Smooth muscle cell (in vitro differentiated cells): ENCODE results near the gene GPR65. TPM values are rescaled to one million over a fixed set of nuclear protein-coding genes. Genes with fewer than 3 reads are reported as not detected.

Experiments used
- DNase-seq: peaks from one replicate; lab custom pipeline; 2025; ENCODE audit not compliant: unreplicated experiment; lab: John Stamatoyannopoulos, UW
- H2AFZ ChIP-seq: fragments of 200-600 bp; sonication (generic); 2 replicates; pipeline ENCODE4 v1.6.0; 2016; ENCODE audit warnings: antibody characterized with exemption, low read depth, mild to moderate bottlenecking
- H3F3A ChIP-seq: fragments of 200-600 bp; sonication (generic); 2 replicates; pipeline ENCODE4 v1.6.0; 2017; ENCODE audit warnings: antibody characterized with exemption, low read depth
- H3K27ac ChIP-seq: fragments of 200-600 bp; sonication (generic); 2 replicates; pipeline ENCODE4 v1.5.1; 2016; ENCODE audit warnings: low read depth, mild to moderate bottlenecking
- H3K27me3 ChIP-seq: fragments of 200-600 bp; sonication (generic); 2 replicates; pipeline ENCODE4 v1.6.1; 2016; ENCODE audit warnings: low read depth, mild to moderate bottlenecking
- H3K36me3 ChIP-seq: fragments of 200-600 bp; sonication (generic); 2 replicates; pipeline ENCODE4 v1.5.1; 2016; ENCODE audit warnings: low read depth
- H3K4me1 ChIP-seq: fragments of 200-600 bp; sonication (generic); 2 replicates; pipeline ENCODE4 v1.5.1; 2016; ENCODE audit warnings: low read depth
- H3K4me2 ChIP-seq: fragments of 200-600 bp; sonication (generic); 2 replicates; pipeline ENCODE4 v1.6.0; 2016; ENCODE audit warnings: mild to moderate bottlenecking
- H3K4me3 ChIP-seq: fragments of 200-600 bp; sonication (generic); 2 replicates; pipeline ENCODE4 v1.5.1; 2016; ENCODE audit warnings: mild to moderate bottlenecking
- H3K79me2 ChIP-seq: fragments of 200-600 bp; sonication (generic); 2 replicates; pipeline ENCODE4 v1.6.0; 2016; ENCODE audit warnings: low read depth, mild to moderate bottlenecking
- H3K9ac ChIP-seq: fragments of 200-600 bp; sonication (generic); 2 replicates; pipeline ENCODE4 v1.6.0; 2016; ENCODE audit warnings: low read depth
- H3K9me3 ChIP-seq: fragments of 200-600 bp; sonication (generic); replicated peaks from 2 replicates; pipeline ENCODE4 v1.5.1; 2016; ENCODE audit warnings: low read depth
- H4K20me1 ChIP-seq: fragments of 200-600 bp; sonication (generic); 2 replicates; pipeline ENCODE4 v1.6.0; 2016; ENCODE audit warnings: low read depth
- WGBS: methylation state at CpG from one replicate; pipeline ENCODE4 v1.1.7; 2016; ENCODE audit warnings: low lambda C conversion rate; 5-methylcytosine and 5-hydroxymethylcytosine counted together
- polyA plus RNA-seq: library from polyadenylated mRNA; unstranded; fragments of >200 nt; fragmentation: Nextera tagmentation; extraction: Ambion mirVana; gene quantifications from 2 replicates; pipeline ENCODE4 v1.2.1, GENCODE V29; 2016
- total RNA-seq: library from RNA; depleted of rRNA; stranded (reverse); fragments of >200 nt; gene quantifications from 2 replicates; pipeline ENCODE4 v1.2.3, GENCODE V29; 2014
- TF ChIP-seq, protein P1 (sequence below): fragments of 200-600 bp; sonication (generic); IDR thresholded peaks from 2 replicates; pipeline ENCODE4 v1.5.1; 2017; ENCODE audit warnings: borderline replicate concordance, mild to moderate bottlenecking, antibody characterized with exemption; ENCODE audit not compliant: insufficient read depth, poor library complexity, severe bottlenecking

Gene GPR65
- total and polyA plus RNA-seq, 2 experiments from 2014 or later, result 0.09 TPM; not detected in 1

DNA sequence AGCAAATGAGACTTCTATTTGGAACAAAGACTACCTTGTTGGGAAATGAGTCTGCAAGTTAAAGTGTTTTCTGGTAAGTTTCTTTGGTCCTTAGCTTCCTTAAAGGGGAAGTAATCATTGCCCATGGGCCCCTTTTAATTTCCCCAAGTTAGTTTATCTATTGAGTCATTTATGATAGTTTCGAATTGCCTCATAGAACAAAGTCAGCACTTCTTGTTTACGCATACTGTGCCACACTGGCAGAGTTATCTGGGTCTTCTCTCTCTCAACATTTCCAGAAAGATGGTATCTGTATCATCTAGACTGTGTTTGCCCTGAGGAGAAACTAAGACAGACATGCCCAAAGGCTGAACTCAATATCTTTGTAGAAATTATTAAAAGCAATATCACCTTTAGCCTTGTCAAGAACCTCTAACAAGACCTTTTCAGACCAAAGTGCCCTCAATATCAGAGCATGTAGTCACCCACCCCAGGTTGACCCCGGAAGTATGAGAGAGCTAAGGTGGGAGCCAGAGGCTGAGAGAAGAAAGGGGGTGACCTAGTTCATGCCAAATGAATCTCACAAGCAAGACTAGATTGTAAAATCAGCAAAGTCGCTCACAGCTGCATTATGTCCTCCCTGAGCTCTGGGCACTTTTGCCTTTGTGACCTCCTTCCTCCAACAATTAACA is 40.0 kb downstream of the GPR65 start:
- Histone ChIP-seq H3K4me2 (no peak overlapping the region), H3K79me2 (no peaks in the 10 kb centered on the region), H3K9me3 (no peaks in the 10 kb centered on the region), H3K27me3 (no peaks in the 10 kb centered on the region), H3K4me3 (no peak overlapping the region), H3K27ac (no peak overlapping the region), H3K9ac (no peak overlapping the region), H3F3A (no peaks in the 10 kb centered on the region), H2AFZ (no peak overlapping the region), H3K36me3 (no peaks in the 10 kb centered on the region), H3K4me1 (no peaks in the 10 kb centered on the region), H4K20me1 (no peaks in the 10 kb centered on the region)
- TF ChIP-seq, protein P1, sequence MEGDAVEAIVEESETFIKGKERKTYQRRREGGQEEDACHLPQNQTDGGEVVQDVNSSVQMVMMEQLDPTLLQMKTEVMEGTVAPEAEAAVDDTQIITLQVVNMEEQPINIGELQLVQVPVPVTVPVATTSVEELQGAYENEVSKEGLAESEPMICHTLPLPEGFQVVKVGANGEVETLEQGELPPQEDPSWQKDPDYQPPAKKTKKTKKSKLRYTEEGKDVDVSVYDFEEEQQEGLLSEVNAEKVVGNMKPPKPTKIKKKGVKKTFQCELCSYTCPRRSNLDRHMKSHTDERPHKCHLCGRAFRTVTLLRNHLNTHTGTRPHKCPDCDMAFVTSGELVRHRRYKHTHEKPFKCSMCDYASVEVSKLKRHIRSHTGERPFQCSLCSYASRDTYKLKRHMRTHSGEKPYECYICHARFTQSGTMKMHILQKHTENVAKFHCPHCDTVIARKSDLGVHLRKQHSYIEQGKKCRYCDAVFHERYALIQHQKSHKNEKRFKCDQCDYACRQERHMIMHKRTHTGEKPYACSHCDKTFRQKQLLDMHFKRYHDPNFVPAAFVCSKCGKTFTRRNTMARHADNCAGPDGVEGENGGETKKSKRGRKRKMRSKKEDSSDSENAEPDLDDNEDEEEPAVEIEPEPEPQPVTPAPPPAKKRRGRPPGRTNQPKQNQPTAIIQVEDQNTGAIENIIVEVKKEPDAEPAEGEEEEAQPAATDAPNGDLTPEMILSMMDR, result no peak
- DNase-seq, result no peak
- WGBS, result 75% methylated on average over 4 of the region's 4 CpGs

GRCh38 chr14:88045705-88046104 is 40.8 kb downstream of the GPR65 start:
- H3K4me3 ChIP-seq, result no peak overlapping the region
- H3K79me2 ChIP-seq, result no peaks in the 10 kb centered on the region
- no peaks in the 10 kb centered on the region for H3K27me3 ChIP-seq
- no peaks in the 10 kb centered on the region for H3K36me3 ChIP-seq
- no peaks in the 10 kb centered on the region for H3K9me3 ChIP-seq
- no peaks in the 10 kb centered on the region for H3K4me1 ChIP-seq
- WGBS, result 93% methylated on average over 3 of the region's 3 CpGs
- H3K4me2 ChIP-seq, result no peak overlapping the region
- H3K9ac ChIP-seq, result no peak overlapping the region
- no peaks in the 10 kb centered on the region for H4K20me1 ChIP-seq
- TF ChIP-seq, protein P1, result no peak
- no peak overlapping the region for H3K27ac ChIP-seq
- no peak for DNase-seq
- H2AFZ ChIP-seq, result no peak overlapping the region
- no peaks in the 10 kb centered on the region for H3F3A ChIP-seq

- no peak overlapping the region for H3K9ac ChIP-seq
- 86% methylated on average over 1 of the region's 1 CpG for WGBS
- no peak overlapping the region for H3K27ac ChIP-seq
- H3K27me3 ChIP-seq, result no peaks in the 10 kb centered on the region
- no peaks in the 10 kb centered on the region for H4K20me1 ChIP-seq
- TF ChIP-seq, protein P1, result no peak
- H3K4me1 ChIP-seq, result no peaks in the 10 kb centered on the region
- no peak overlapping the region for H3K4me2 ChIP-seq
- no peaks in the 10 kb centered on the region for H3F3A ChIP-seq
- no peak overlapping the region for H2AFZ ChIP-seq
- H3K4me3 ChIP-seq, result no peak overlapping the region
- H3K9me3 ChIP-seq, result no peaks in the 10 kb centered on the region
- no peaks in the 10 kb centered on the region for H3K36me3 ChIP-seq
- no peaks in the 10 kb centered on the region for H3K79me2 ChIP-seq
- DNase-seq, result no peak
These were observed 43.4 kb downstream of the GPR65 start for GRCh38 chr14:88048351-88048750.

GRCh38 chr14:88049266-88049665 is 44.3 kb downstream of the GPR65 start:
- H3K4me1 ChIP-seq, result no peaks in the 10 kb centered on the region
- no peaks in the 10 kb centered on the region for H3K27me3 ChIP-seq
- no peak for DNase-seq
- H3K9ac ChIP-seq, result no peak overlapping the region
- H3K27ac ChIP-seq, result no peak overlapping the region
- no peaks in the 10 kb centered on the region for H4K20me1 ChIP-seq
- 88% methylated on average over 1 of the region's 1 CpG for whole genome bisulfite sequencing
- TF ChIP-seq, protein P1, result no peak
- H3K4me3 ChIP-seq, result no peak overlapping the region
- H2AFZ ChIP-seq, result no peak overlapping the region
- no peak overlapping the region for H3K4me2 ChIP-seq
- no peaks in the 10 kb centered on the region for H3K79me2 ChIP-seq
- H3K36me3 ChIP-seq, result no peaks in the 10 kb centered on the region
- no peaks in the 10 kb centered on the region for H3K9me3 ChIP-seq
- no peaks in the 10 kb centered on the region for H3F3A ChIP-seq
